Mesenchymal stem cell (in vitro differentiated cells and primary cell): ENCODE measurements around the gene CFHR1.
A peak's percentile ranks its signal among the peaks of the same experiment; 100 is the strongest.
"Not testable (repeated sequence)": the region's sequence is repeated elsewhere in the genome, so short reads cannot be mapped to it uniquely, and the experiment has no call there.

Experiments used
- DNase-seq: peaks from one replicate; pipeline ENCODE4 v3.0.0-alpha.2; 2013
- H2AFZ ChIP-seq: one replicate; pipeline ENCODE4 v1.6.1; 2013; ENCODE audit warnings: low read depth, mild to moderate bottlenecking, control low read depth, inconsistent platforms, low read length, moderate library complexity
- H2AK5ac ChIP-seq: 2 replicates; pipeline ENCODE4 v1.6.1; 2013; ENCODE audit warnings: low read length, moderate library complexity, mild to moderate bottlenecking, inconsistent platforms; ENCODE audit not compliant: severe bottlenecking
- H2BK120ac ChIP-seq: one replicate; pipeline ENCODE4 v1.6.1; 2013; ENCODE audit warnings: low read depth, mild to moderate bottlenecking, inconsistent platforms, low read length, moderate library complexity
- H2BK12ac ChIP-seq, 2 experiments: one replicate each; pipeline ENCODE4 v1.6.1; 2013; ENCODE audit warnings: inconsistent platforms in 2 of 2, low read length in 2 of 2, mild to moderate bottlenecking in 2 of 2, moderate library complexity in 2 of 2, control low read depth in 1 of 2
- H2BK15ac ChIP-seq: one replicate; pipeline ENCODE4 v1.6.1; 2013; ENCODE audit warnings: mild to moderate bottlenecking, low read depth, inconsistent platforms; ENCODE audit not compliant: poor library complexity, severe bottlenecking
- H2BK5ac ChIP-seq: 2 replicates; pipeline ENCODE4 v1.6.1; 2013; ENCODE audit warnings: low read depth, mild to moderate bottlenecking, low read length, control low read depth, inconsistent platforms; ENCODE audit not compliant: poor library complexity, severe bottlenecking
- H3K14ac ChIP-seq, 2 experiments: one replicate each; pipeline ENCODE4 v1.6.1; 2013; ENCODE audit warnings: inconsistent platforms in 2 of 2, low read length in 2 of 2, control low read depth in 1 of 2, mild to moderate bottlenecking in 1 of 2, moderate library complexity in 1 of 2
- H3K18ac ChIP-seq, 2 experiments: one replicate each; pipeline ENCODE4 v1.6.1; 2013; ENCODE audit warnings: inconsistent platforms in 2 of 2, low read length in 2 of 2, control low read depth in 1 of 2, low read depth in 1 of 2, mild to moderate bottlenecking in 1 of 2
- H3K23ac ChIP-seq, 2 experiments: one replicate each; pipeline ENCODE4 v1.6.1; 2013; ENCODE audit warnings: inconsistent platforms in 2 of 2, low read length in 2 of 2, mild to moderate bottlenecking in 2 of 2, moderate library complexity in 2 of 2, control low read depth in 1 of 2
- H3K27ac ChIP-seq: 2 replicates; pipeline ENCODE4 v1.5.1; 2013; ENCODE audit warnings: mild to moderate bottlenecking, moderate library complexity, low read length, control low read depth, inconsistent platforms; ENCODE audit not compliant: poor library complexity, severe bottlenecking
- H3K27me3 ChIP-seq, 2 experiments: 2 replicates each; pipeline versions ENCODE4 v1.6.1 to v1.7.0; 2013; ENCODE audit warnings: low read length in 2 of 2, mild to moderate bottlenecking in 2 of 2, moderate library complexity in 2 of 2, control low read depth in 1 of 2, inconsistent platforms in 1 of 2; ENCODE audit not compliant: control insufficient read depth in 1 of 2, insufficient read depth in 1 of 2
- H3K36me3 ChIP-seq, 2 experiments: 2 replicates each; pipeline versions ENCODE4 v1.6.1 to v1.7.0; 2013; ENCODE audit warnings: low read length in 2 of 2, control low read depth in 1 of 2, inconsistent platforms in 1 of 2, low read depth in 1 of 2, mild to moderate bottlenecking in 1 of 2; ENCODE audit not compliant: insufficient read depth in 2 of 2, control insufficient read depth in 1 of 2
- H3K4ac ChIP-seq, 2 experiments: one replicate each; pipeline ENCODE4 v1.6.1; 2013; ENCODE audit warnings: inconsistent platforms in 2 of 2, low read length in 2 of 2, mild to moderate bottlenecking in 2 of 2, moderate library complexity in 2 of 2, control low read depth in 1 of 2, low read depth in 1 of 2
- H3K4me1 ChIP-seq: 2 replicates; pipeline ENCODE4 v1.6.1; 2013; ENCODE audit warnings: low read depth, low read length, control low read depth; ENCODE audit not compliant: control insufficient read depth, insufficient read depth
- H3K4me2 ChIP-seq: 2 replicates; pipeline ENCODE4 v1.6.1; 2013; ENCODE audit warnings: low read length, mild to moderate bottlenecking, inconsistent platforms; ENCODE audit not compliant: poor library complexity, severe bottlenecking
- H3K4me3 ChIP-seq, 2 experiments: 2 replicates each; pipeline versions ENCODE4 v1.5.1 to v1.7.0; 2013; ENCODE audit warnings: low read length in 2 of 2, mild to moderate bottlenecking in 2 of 2, control low read depth in 1 of 2, low read depth in 1 of 2; ENCODE audit not compliant: insufficient read depth in 1 of 2
- H3K79me1 ChIP-seq: replicated peaks from 2 replicates; pipeline ENCODE4 v1.6.1; 2013; ENCODE audit warnings: mild to moderate bottlenecking, control low read depth, low read length, inconsistent platforms; ENCODE audit not compliant: poor library complexity, severe bottlenecking
- H3K9ac ChIP-seq: 2 replicates; pipeline ENCODE4 v1.7.0; 2013; ENCODE audit warnings: mild to moderate bottlenecking, low read length, moderate library complexity
- H3K9me3 ChIP-seq: 2 replicates; pipeline ENCODE4 v1.7.0; 2013; ENCODE audit warnings: mild to moderate bottlenecking, low read length; ENCODE audit not compliant: control insufficient read depth
- H4K8ac ChIP-seq: one replicate; pipeline ENCODE4 v1.6.1; 2013; ENCODE audit warnings: inconsistent platforms, mild to moderate bottlenecking, low read length, moderate library complexity
- H4K91ac ChIP-seq: one replicate; pipeline ENCODE4 v1.6.1; 2013; ENCODE audit warnings: mild to moderate bottlenecking, low read length, inconsistent platforms
- WGBS: methylation state at CpG from one replicate; pipeline ENCODE4 v1.1.7; 2013; ENCODE audit warnings: mixed read lengths; 5-methylcytosine and 5-hydroxymethylcytosine counted together

The CFHR1 gene

GRCh38 chr1:196817442-196817841 is 2.1 kb upstream of the CFHR1 start:
- H2BK5ac ChIP-seq, H3K36me3 ChIP-seq, H4K91ac ChIP-seq, H3K9ac ChIP-seq, H3K27me3 ChIP-seq, H2BK120ac ChIP-seq, H3K27ac ChIP-seq, H2AFZ ChIP-seq, H3K4me2 ChIP-seq, DNase-seq, H3K4me3 ChIP-seq, H3K4ac ChIP-seq, H3K18ac ChIP-seq, H3K9me3 ChIP-seq, H2BK15ac ChIP-seq, H4K8ac ChIP-seq, H3K23ac ChIP-seq, H3K4me1 ChIP-seq, H3K79me1 ChIP-seq, H2BK12ac ChIP-seq, H3K14ac ChIP-seq, H2AK5ac ChIP-seq: not testable (repeated sequence)
- WGBS = 63% methylated on average over 6 of the region's 6 CpGs

DNA sequence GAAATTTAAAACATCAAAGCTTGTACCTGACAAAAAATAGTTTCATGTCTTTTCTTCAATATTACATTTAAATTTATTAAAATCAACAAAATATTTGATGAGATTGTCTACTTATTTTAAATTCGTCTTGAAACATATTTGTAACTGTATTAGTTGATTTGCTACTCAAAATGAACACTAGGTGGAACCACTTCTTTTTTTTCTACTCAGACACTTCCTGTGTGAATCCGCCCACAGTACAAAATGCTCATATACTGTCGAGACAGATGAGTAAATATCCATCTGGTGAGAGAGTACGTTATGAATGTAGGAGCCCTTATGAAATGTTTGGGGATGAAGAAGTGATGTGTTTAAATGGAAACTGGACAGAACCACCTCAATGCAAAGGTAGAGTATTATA is 8.3 kb downstream of the CFHR1 start:
- DNase-seq = peak; percentile 41
- not testable (repeated sequence) for H3K27me3 ChIP-seq, H4K91ac ChIP-seq, H2BK12ac ChIP-seq, H2AFZ ChIP-seq, H2BK120ac ChIP-seq, H3K9me3 ChIP-seq, H3K4me1 ChIP-seq, H2BK15ac ChIP-seq, H3K4ac ChIP-seq, H3K14ac ChIP-seq, H3K9ac ChIP-seq, H2BK5ac ChIP-seq, H3K36me3 ChIP-seq, H3K23ac ChIP-seq, H2AK5ac ChIP-seq, H3K79me1 ChIP-seq, H3K4me2 ChIP-seq, H3K27ac ChIP-seq, H4K8ac ChIP-seq, H3K4me3 ChIP-seq, H3K18ac ChIP-seq
- no CpG with 5 or more reads among the region's 4 CpGs for WGBS

GRCh38 chr1:196849613-196850492 is 30.3 kb downstream of the CFHR1 start:
- H3K4me2 ChIP-seq, H3K9me3 ChIP-seq, H2BK5ac ChIP-seq, H3K23ac ChIP-seq, H2AK5ac ChIP-seq, H2BK15ac ChIP-seq, H3K27me3 ChIP-seq, H4K8ac ChIP-seq, H3K18ac ChIP-seq, H3K4me1 ChIP-seq, H3K27ac ChIP-seq, H4K91ac ChIP-seq, H2AFZ ChIP-seq, H3K4ac ChIP-seq, H2BK12ac ChIP-seq, H3K9ac ChIP-seq, H3K36me3 ChIP-seq, H3K14ac ChIP-seq, H2BK120ac ChIP-seq, DNase-seq, H3K4me3 ChIP-seq, H3K79me1 ChIP-seq: not testable (repeated sequence)
- 63% methylated on average over 1 of the region's 4 CpGs for WGBS

GRCh38 chr1:196856053-196856452 is 36.5 kb downstream of the CFHR1 start:
- Histone ChIP-seq H3K9ac (no peak overlapping the region), H3K14ac (no peak overlapping the region), H2BK120ac (no peak overlapping the region), H3K4me2 (no peak overlapping the region), H3K18ac (no peak overlapping the region), H2BK12ac (no peak overlapping the region), H4K91ac (no peak overlapping the region), H3K36me3 (no peaks in the 10 kb centered on the region), H2AFZ (no peak overlapping the region), H2BK5ac (no peak overlapping the region), H3K9me3 (no peaks in the 10 kb centered on the region), H3K79me1 (no peaks in the 10 kb centered on the region), H4K8ac (no peak overlapping the region), H3K4me1 (no peaks in the 10 kb centered on the region), H3K27me3 (no peaks in the 10 kb centered on the region), H2BK15ac (no peak overlapping the region), H2AK5ac (no peak overlapping the region), H3K4me3 (no peak overlapping the region), H3K27ac (no peak overlapping the region), H3K4ac (no peak overlapping the region), H3K23ac (no peak overlapping the region)
- DNase-seq = no peak
- WGBS = 96% methylated on average over 6 of the region's 6 CpGs
